Measurements from ENCODE around the gene MN1.
A peak's percentile ranks its signal among the peaks of the same experiment; 100 is the strongest.

The MN1 gene

GRCh38 chr22:27793576-27793975, 8.0 kb downstream of the MN1 start:
- intact Hi-C loops (cut with DNase I; ENCODE audit: low total_unique reads) = loop anchor here (5.0 kb wide), 1 partner anchor 41 kb away; no protein-coding TSS in a partner anchor
- no peak for DNase-seq
- no peak for TF ChIP-seq CTCF (IDR thresholded peaks at IDR 0.05)
- Histone ChIP-seq H3K4me3 (peak overlapping the region; percentile 75 to 86), H3K36me3 (no peaks in the 10 kb centered on the region), H3K4me1 (peaks cover 0 to 97% (median 51%) of the 10 kb centered on the region in 4 donors), H3K9me3 (no peaks in the 10 kb centered on the region), H3K27me3 (no peaks in the 10 kb centered on the region), H3K27ac (peak overlapping the region; percentile 92 to 94)

GRCh38 chr22:27792452-27793161, 8.9 kb downstream of the MN1 start:
- Histone ChIP-seq H3K4me1 (peaks cover 0 to 97% (median 53%) of the 10 kb centered on the region in 4 donors), H3K27ac (peak overlapping the region; percentile 92 to 94), H3K36me3 (no peaks in the 10 kb centered on the region), H3K27me3 (no peaks in the 10 kb centered on the region), H3K9me3 (no peaks in the 10 kb centered on the region), H3K4me3 (peak overlapping the region; percentile 20 to 86)
- TF ChIP-seq CTCF (IDR thresholded peaks at IDR 0.05) = no peak
- intact Hi-C loops (cut with DNase I; ENCODE audit: low total_unique reads) = loop anchor here (5.0 kb wide), 1 partner anchor 40 kb away; no protein-coding TSS in a partner anchor
- DNase-seq = no peak

- no peaks in the 10 kb centered on the region for H3K36me3 ChIP-seq
- DNase-seq = no peak
- peak overlapping the region; percentile 92 to 94 for H3K27ac ChIP-seq
- H3K27me3 ChIP-seq = no peaks in the 10 kb centered on the region
- intact Hi-C loops (cut with DNase I; ENCODE audit: low total_unique reads) = loop anchor here (5.0 kb wide), 1 partner anchor 40 kb away; no protein-coding TSS in a partner anchor
- peak overlapping the region; percentile 36 to 37 for H3K4me3 ChIP-seq
- TF ChIP-seq CTCF (IDR thresholded peaks at IDR 0.05) = no peak
- H3K4me1 ChIP-seq = peaks cover 0 to 99% (median 51%) of the 10 kb centered on the region in 4 donors
- no peaks in the 10 kb centered on the region for H3K9me3 ChIP-seq
Measured at GRCh38 chr22:27791859-27792241, 9.7 kb downstream of the MN1 start.

- Histone ChIP-seq H3K9me3 (no peaks in the 10 kb centered on the region), H3K27me3 (no peaks in the 10 kb centered on the region), H3K27ac (peak overlapping the region; percentile 92 to 94), H3K36me3 (no peaks in the 10 kb centered on the region), H3K4me3 (peak overlapping the region; percentile 36 to 37), H3K4me1 (peaks cover 0 to 99% (median 49%) of the 10 kb centered on the region in 4 donors)
- no peak for DNase-seq
- no peak for TF ChIP-seq CTCF (IDR thresholded peaks at IDR 0.05)
- intact Hi-C loops (cut with DNase I; ENCODE audit: low total_unique reads) = loop anchor here (5.0 kb wide), 1 partner anchor 39 kb away; no protein-coding TSS in a partner anchor
Measured at GRCh38 chr22:27791159-27791858, 10.2 kb downstream of the MN1 start.

- Histone ChIP-seq H3K9me3 (no peaks in the 10 kb centered on the region), H3K4me1 (peaks cover 0 to 99% (median 49%) of the 10 kb centered on the region in 4 donors), H3K36me3 (no peaks in the 10 kb centered on the region), H3K27me3 (no peaks in the 10 kb centered on the region), H3K4me3 (peak overlapping the region; percentile 36 to 37), H3K27ac (peak overlapping the region; percentile 92 to 94)
- DNase-seq = no peak
- intact Hi-C loops (cut with DNase I; ENCODE audit: low total_unique reads) = loop anchor here (5.0 kb wide), 1 partner anchor 38 kb away; no protein-coding TSS in a partner anchor
- TF ChIP-seq CTCF (IDR thresholded peaks at IDR 0.05) = no peak
Measured at GRCh38 chr22:27790376-27791158, 11.0 kb downstream of the MN1 start.
